Sigmoid colon (tissue), 7 donors: ENCODE measurements around the gene MYOC. TPM values are rescaled to one million over a fixed set of nuclear protein-coding genes. Genes with fewer than 3 reads are reported as not detected.

Experiments used
- DNase-seq: peaks from one replicate; pipeline ENCODE4 v3.0.0-alpha.2; 2019
- H3K27ac ChIP-seq, 4 donors: fragments of 200-600 bp; sonication (generic); one replicate each; pipeline ENCODE4 v1.5.1; 2016 to 2019; ENCODE audit warnings: mild to moderate bottlenecking in 1 of 4
- H3K27me3 ChIP-seq, 3 donors: fragments of 200-600 bp; sonication (generic); one replicate each; pipeline ENCODE4 v1.5.1; 2019; ENCODE audit warnings: mild to moderate bottlenecking in 1 of 3
- H3K36me3 ChIP-seq, 4 donors: fragments of 200-600 bp; sonication (generic); one replicate each; pipeline ENCODE4 v1.5.1; 2016 to 2019
- H3K4me1 ChIP-seq, 4 donors: fragments of 200-600 bp; sonication (generic); one replicate each; pipeline ENCODE4 v1.5.1; 2017 to 2019
- H3K4me3 ChIP-seq, 4 donors: fragments of 200-600 bp; sonication (generic); one replicate each; pipeline ENCODE4 v1.5.1; 2017 to 2019; ENCODE audit warnings: mild to moderate bottlenecking in 2 of 4, moderate library complexity in 1 of 4
- H3K9me3 ChIP-seq, 4 donors: fragments of 200-600 bp in 3 of 4; sonication (generic) in 3 of 4; one replicate each; pipeline versions ENCODE4 v1.5.1 to v1.6.1; 2013 to 2019
- CTCF ChIP-seq, 4 experiments: fragments of 450-650 bp in 3 of 4; fragments of 200-600 bp in 1 of 4; IDR thresholded peaks; one replicate each; pipeline ENCODE4 v1.5.1; 2016 to 2019; ENCODE audit warnings: antibody characterized with exemption in 4 of 4, mild to moderate bottlenecking in 3 of 4, moderate library complexity in 2 of 4
- EP300 ChIP-seq, 4 donors: sonication (generic); formaldehyde crosslinking; IDR thresholded peaks; one replicate each; pipeline ENCODE4 v1.6.1; 2017; ENCODE audit warnings: antibody characterized with exemption in 4 of 4
- POLR2A ChIP-seq, 2 donors: fragments of 450-650 bp; IDR thresholded peaks; one replicate each; pipeline ENCODE4 v1.6.1; 2016; ENCODE audit warnings: antibody characterized with exemption in 2 of 2, mild to moderate bottlenecking in 2 of 2, moderate library complexity in 2 of 2
- POLR2AphosphoS5 ChIP-seq, 4 donors: sonication (generic); formaldehyde crosslinking; IDR thresholded peaks; one replicate each; pipeline ENCODE4 v1.6.1; 2017; ENCODE audit warnings: antibody characterized with exemption in 4 of 4
- WGBS, 2 donors: extraction: QIAGEN DNeasy Blood & Tissue Kit; methylation state at CpG; one replicate each; pipeline ENCODE4 v1.1.7; 2013; 5-methylcytosine and 5-hydroxymethylcytosine counted together
- intact Hi-C: fragments of 100-400 bp; cut with DNase I; formaldehyde crosslinking; loops from one replicate; pipeline ENCODE4 v1.15.1; 2023
- polyA plus RNA-seq, 3 donors: library from polyadenylated mRNA; stranded (reverse); fragments of 200-250 nt; gene quantifications; one replicate each; pipeline ENCODE4 v1.2.3, GENCODE V29; 2013
- total RNA-seq, 4 donors: library from RNA; depleted of rRNA; stranded (reverse); fragments of >200 nt; gene quantifications; one replicate each; pipeline ENCODE4 v1.1.0, GENCODE V29; 2016
- donor health status: healthy with polysubstance abuse.
- donor health status: Bipolar disorder and iron deficiency.
- donor health status: healthy.

MYOC gene
- total and polyA plus RNA-seq, 7 donors, result 0.50 to 31.0 (median 6.7) TPM; not detected in 1

- WGBS, 2 donors, result 93 to 99% methylated on average over 2 of the region's 2 CpGs
- H3K4me1 ChIP-seq, result peaks cover 0 to 21% (median 17%) of the 10 kb centered on the region in 4 donors
- TF ChIP-seq POLR2A (IDR thresholded peaks at IDR 0.05) (no peak), POLR2AphosphoS5 (IDR thresholded peaks at IDR 0.05) (no peak), CTCF (IDR thresholded peaks at IDR 0.05) (no peak), EP300 (IDR thresholded peaks at IDR 0.05) (no peak)
- no peak overlapping the region for H3K4me3 ChIP-seq
- H3K27me3 ChIP-seq, result no peaks in the 10 kb centered on the region
- H3K9me3 ChIP-seq, result no peaks in the 10 kb centered on the region
- peak overlapping the region in 1 of 4 donors; percentile 78 for H3K27ac ChIP-seq
- H3K36me3 ChIP-seq, result no peaks in the 10 kb centered on the region
- intact Hi-C loops, result no loop called here
- no peak for DNase-seq
Measured at GRCh38 chr1:171676823-171677222, 24.3 kb upstream of the MYOC start.

DNA sequence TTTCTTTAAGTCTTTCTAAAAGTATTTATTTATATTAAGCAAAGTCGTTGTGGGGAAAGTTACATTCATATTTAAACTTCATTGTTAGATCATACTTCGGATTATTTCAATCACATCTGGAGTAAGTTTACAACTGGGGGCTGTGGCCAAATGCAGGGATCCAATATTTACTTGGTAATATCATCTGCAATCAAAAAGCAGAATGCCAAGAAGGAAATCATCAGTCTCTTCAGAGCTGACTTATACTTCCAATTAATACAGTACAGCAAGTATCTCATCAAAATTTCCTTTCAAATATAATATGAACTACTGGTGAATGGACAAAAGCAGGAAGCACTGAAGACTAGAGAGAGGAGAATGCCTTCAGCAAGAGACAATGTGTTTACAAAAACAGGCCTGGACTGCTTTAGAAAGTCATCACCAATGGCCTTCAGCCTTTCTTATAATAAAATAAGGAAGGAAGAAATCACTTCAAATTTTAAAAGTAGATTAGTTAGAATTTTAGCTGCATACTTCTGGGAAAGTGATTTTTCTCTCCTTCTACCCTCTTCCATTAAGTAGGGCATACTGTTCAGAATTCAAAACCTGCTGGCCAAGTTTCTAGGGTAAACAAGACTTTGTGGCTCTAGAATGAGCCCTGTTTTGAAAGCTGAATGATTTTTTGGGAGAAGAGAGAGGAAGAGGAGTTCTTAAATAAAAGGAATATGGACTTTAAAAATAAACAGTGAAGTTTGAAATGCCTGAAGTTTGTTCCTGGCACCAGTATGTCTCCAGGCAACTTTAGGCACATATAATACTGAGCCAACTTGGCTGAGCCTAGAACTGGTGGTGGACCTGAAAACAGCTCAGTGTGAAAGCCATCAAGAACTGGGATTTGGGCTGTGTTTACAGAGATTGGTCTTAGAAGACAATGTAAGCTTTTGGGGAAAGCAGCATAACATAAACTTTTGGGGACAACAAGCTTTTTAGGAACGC lies 22.2 kb upstream of the MYOC start:
- intact Hi-C loops, result no loop called here
- no peaks in the 10 kb centered on the region for H3K36me3 ChIP-seq
- TF ChIP-seq POLR2AphosphoS5 (IDR thresholded peaks at IDR 0.05), result peak in 1 of 4 donors; percentile 6
- no peak for TF ChIP-seq EP300 (IDR thresholded peaks at IDR 0.05)
- no peak overlapping the region for H3K4me3 ChIP-seq
- H3K4me1 ChIP-seq, result peaks cover 0 to 21% (median 17%) of the 10 kb centered on the region in 4 donors
- DNase-seq, result no peak
- H3K27me3 ChIP-seq, result no peaks in the 10 kb centered on the region
- H3K27ac ChIP-seq, result peak overlapping the region; percentile 40 to 78 (median 66)
- WGBS, 2 donors, result 50 to 68% methylated on average over 3 of the region's 3 CpGs
- H3K9me3 ChIP-seq, result no peaks in the 10 kb centered on the region

- 97% methylated on average over 28 of the region's 28 CpGs for WGBS, 2 donors
- TF ChIP-seq EP300 (IDR thresholded peaks at IDR 0.05) (no peak), POLR2AphosphoS5 (IDR thresholded peaks at IDR 0.05) (no peak), CTCF (IDR thresholded peaks at IDR 0.05) (no peak), POLR2A (IDR thresholded peaks at IDR 0.05) (no peak)
- Histone ChIP-seq H3K36me3 (no peaks in the 10 kb centered on the region), H3K27me3 (no peaks in the 10 kb centered on the region), H3K9me3 (no peaks in the 10 kb centered on the region), H3K4me1 (peaks cover 0 to 35% (median 30%) of the 10 kb centered on the region in 4 donors), H3K4me3 (no peak overlapping the region), H3K27ac (no peak overlapping the region)
- no peak for DNase-seq
- intact Hi-C loops, result no loop called here
Measured at GRCh38 chr1:171670739-171671138, 18.3 kb upstream of the MYOC start.

DNA sequence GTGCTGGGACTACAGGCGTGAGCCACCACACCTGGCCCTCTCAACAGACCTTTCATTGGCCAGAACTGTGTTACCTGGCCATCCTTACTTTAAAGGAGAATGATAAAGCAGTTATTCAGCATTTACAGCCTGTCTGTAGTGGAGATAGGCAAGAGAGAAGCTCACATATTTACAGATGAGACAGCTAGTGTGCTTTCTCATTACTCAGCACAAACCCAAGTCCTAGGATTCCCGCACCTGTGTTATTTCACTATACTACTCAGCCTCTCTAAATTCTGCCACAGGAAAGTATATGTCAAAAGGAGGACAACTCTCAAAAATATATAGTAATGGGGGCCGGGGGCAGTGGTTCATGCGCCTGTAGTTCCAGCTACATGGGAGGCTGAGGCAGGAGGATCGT lies 15.9 kb upstream of the MYOC start:
- no peaks in the 10 kb centered on the region for H3K9me3 ChIP-seq
- intact Hi-C loops, result no loop called here
- no peak overlapping the region for H3K4me3 ChIP-seq
- H3K36me3 ChIP-seq, result no peaks in the 10 kb centered on the region
- H3K27ac ChIP-seq, result no peak overlapping the region
- no peaks in the 10 kb centered on the region for H3K27me3 ChIP-seq
- H3K4me1 ChIP-seq, result peaks cover 0 to 40% (median 31%) of the 10 kb centered on the region in 4 donors
- 91 to 93% methylated on average over 5 of the region's 5 CpGs for WGBS, 2 donors
- no peak for DNase-seq
- TF ChIP-seq POLR2A (IDR thresholded peaks at IDR 0.05) (no peak), EP300 (IDR thresholded peaks at IDR 0.05) (no peak), POLR2AphosphoS5 (IDR thresholded peaks at IDR 0.05) (no peak), CTCF (IDR thresholded peaks at IDR 0.05) (no peak)

DNA sequence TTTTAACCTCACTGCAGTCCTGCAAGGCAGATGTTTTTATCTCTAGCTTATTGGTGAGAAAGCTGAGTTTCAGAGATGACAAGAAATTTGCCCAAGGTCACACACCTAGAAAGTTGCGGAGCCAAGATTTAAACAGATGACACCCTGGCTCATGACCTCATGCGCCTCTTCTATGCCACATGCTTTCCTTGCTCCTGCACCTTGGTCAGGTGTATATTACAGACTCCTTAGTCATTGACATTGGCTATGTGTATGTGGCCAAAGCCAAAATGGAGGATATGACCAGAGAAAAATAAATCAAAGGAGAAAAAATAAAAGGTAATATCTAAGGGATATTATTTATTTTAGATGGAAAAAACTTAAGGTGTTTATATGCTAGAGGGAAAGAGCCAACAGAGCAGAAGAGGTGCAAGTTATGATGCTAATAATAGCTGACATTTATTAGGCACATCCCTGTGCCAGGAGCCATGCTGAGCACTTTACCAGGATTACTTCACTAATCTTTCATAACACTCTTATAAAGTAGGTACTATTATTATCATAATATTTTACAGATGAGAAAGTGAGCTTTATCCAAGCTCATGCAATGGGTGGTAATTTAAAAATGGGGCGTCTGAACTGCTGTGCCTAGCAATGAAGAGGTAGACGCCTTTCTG lies 13.8 kb upstream of the MYOC start:
- intact Hi-C loops, result loop anchor here (2.0 kb wide), 1 partner anchor 19 kb away; no protein-coding TSS in a partner anchor
- 78 to 81% methylated on average over 4 of the region's 4 CpGs for WGBS, 2 donors
- peak overlapping the region in 2 of 4 donors; percentile 66 to 85 for H3K27ac ChIP-seq
- no peaks in the 10 kb centered on the region for H3K9me3 ChIP-seq
- H3K4me3 ChIP-seq, result no peak overlapping the region
- TF ChIP-seq CTCF (IDR thresholded peaks at IDR 0.05), result no peak
- peak in 3 of 4 donors; percentile 47 to 74 (median 62) for TF ChIP-seq EP300 (IDR thresholded peaks at IDR 0.05)
- peak; percentile 73 to 88 (median 82) for TF ChIP-seq POLR2AphosphoS5 (IDR thresholded peaks at IDR 0.05)
- no peaks in the 10 kb centered on the region for H3K27me3 ChIP-seq
- DNase-seq, result peak; percentile 73
- no peaks in the 10 kb centered on the region for H3K36me3 ChIP-seq
- peaks cover 0 to 44% (median 31%) of the 10 kb centered on the region in 4 donors for H3K4me1 ChIP-seq
